ENCODE results near the gene SRGAP3.

GRCh38 chr3:9175421-9175820 is 74.0 kb downstream of the SRGAP3 start:
- TF ChIP-seq CTCF (IDR thresholded peaks at IDR 0.05; ENCODE audit: poor library complexity): no peak
- no peak for TF ChIP-seq EZH2 (IDR thresholded peaks at IDR 0.05; ENCODE audit: borderline replicate concordance)

Data from hepatocyte (in vitro differentiated cells).